ENCODE measurements around the gene LRRK1. TPM values are rescaled to one million over a fixed set of nuclear protein-coding genes. Genes with fewer than 3 reads are reported as not detected.
A peak's percentile ranks its signal among the peaks of the same experiment; 100 is the strongest.

The LRRK1 gene
- total and polyA plus RNA-seq, 2 of the 13 experiments (the other 11 are each of a cell fraction or from before 2014, with no cell fraction given) = 0.13 to 1.2 TPM

- TF ChIP-seq ATAD3A (CRISPR knock-in tag; IDR thresholded peaks at IDR 0.05) = no peak
- TF ChIP-seq ARID2 (CRISPR knock-in tag; IDR thresholded peaks at IDR 0.05; ENCODE audit: borderline replicate concordance) = 0 out of 2 replicates have a peak, but pooled peaks have one; percentile 48
- no peak for TF ChIP-seq ZNF143 (CRISPR knock-in tag; IDR thresholded peaks at IDR 0.05)
- no peak for TF ChIP-seq ZBTB8A (CRISPR knock-in tag; IDR thresholded peaks at IDR 0.05; ENCODE audit: borderline replicate concordance, low read depth)
- no peak for TF ChIP-seq ZNF382 (CRISPR knock-in tag; IDR thresholded peaks at IDR 0.05; ENCODE audit: borderline replicate concordance)
- no peak for TF ChIP-seq KLF12 (CRISPR knock-in tag; IDR thresholded peaks at IDR 0.05; ENCODE audit: borderline replicate concordance)
- TF ChIP-seq ZNF142 (CRISPR knock-in tag; IDR thresholded peaks at IDR 0.05) = 0 out of 2 replicates have a peak, but pooled peaks have one; percentile 32
- TF ChIP-seq ZNF780A (CRISPR knock-in tag; IDR thresholded peaks at IDR 0.05) = no peak
- no peak for TF ChIP-seq BCL3 (CRISPR knock-in tag; IDR thresholded peaks at IDR 0.05)
- no peak for TF ChIP-seq KAT7 (CRISPR knock-in tag; IDR thresholded peaks at IDR 0.05; ENCODE audit: borderline replicate concordance)
- TF ChIP-seq RFXAP (CRISPR knock-in tag; IDR thresholded peaks at IDR 0.05; ENCODE audit: borderline replicate concordance) = peak; percentile 85
- peak; percentile 85; the same call in 1 of the 2 replicates for TF ChIP-seq JUNB (CRISPR knock-in tag; IDR thresholded peaks at IDR 0.05; ENCODE audit: borderline replicate concordance)
- TF ChIP-seq POLR2G (IDR thresholded peaks at IDR 0.05; ENCODE audit: low read depth, low read length) = peak; percentile 78
- TF ChIP-seq BCLAF1 (IDR thresholded peaks at IDR 0.05) = no peak
- TF ChIP-seq ZNF790 (CRISPR knock-in tag; IDR thresholded peaks at IDR 0.05; ENCODE audit: borderline replicate concordance) = no peak
- peak; percentile 47; the same call in 1 of the 2 replicates for TF ChIP-seq MNT (IDR thresholded peaks at IDR 0.05)
- TF ChIP-seq GZF1 (CRISPR knock-in tag; IDR thresholded peaks at IDR 0.05) = no peak
Measured at GRCh38 chr15:101070502-101071273, 151.5 kb downstream of the LRRK1 start (continued).
